ACHN (cell line): ENCODE results near the gene C2orf78.
"Not testable (repeated sequence)": the region's sequence is repeated elsewhere in the genome, so short reads cannot be mapped to it uniquely, and the experiment has no call there.

ENCODE experiments used
- DNase-seq: peaks from one replicate; pipeline ENCODE4 v3.0.0-alpha.2; 2015
- in situ Hi-C: cut with HindIII; loops from 2 replicates; pipeline ENCODE4 v1.10.0; 2017; ENCODE audit warnings: low sequenced_read_pairs, low pct_ligation_motif_present, low pct_unique_long_range_greater_than_20kb

C2orf78 gene

GRCh38 chr2:73776869-73777519 is 7.0 kb upstream of the C2orf78 start:
- DNase-seq: no peak
- in situ Hi-C loops: no loop called here

- DNase-seq, in situ Hi-C loops: not testable (repeated sequence)
These were observed 5.0 kb upstream of the C2orf78 start for GRCh38 chr2:73778867-73779466.

GRCh38 chr2:73779467-73780236 is 4.3 kb upstream of the C2orf78 start, which contains the start of gene DUSP11:
Gene DUSP11 (minus strand): TSS chr2:73780103. CDS start chr2:73779974, 129 bp downstream.
- in situ Hi-C loops: no loop called here
- DNase-seq: peak; percentile 95

DNA sequence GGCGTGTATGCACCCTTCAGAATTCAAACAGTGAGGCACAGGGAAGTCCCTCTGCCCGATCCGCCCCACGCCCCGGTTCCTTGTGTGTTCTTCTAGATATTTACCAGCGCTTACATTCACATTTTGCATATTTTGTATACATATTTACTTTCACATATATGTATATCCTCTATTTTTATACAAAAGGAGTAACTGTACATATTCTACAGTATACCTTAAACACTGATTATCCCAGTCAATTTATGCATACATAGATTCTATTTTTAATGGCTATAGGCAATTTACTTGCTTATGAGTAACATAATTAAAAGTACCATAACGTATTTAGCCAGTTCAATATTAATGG is 3.8 kb upstream of the C2orf78 start:
- no peak for DNase-seq

DNA sequence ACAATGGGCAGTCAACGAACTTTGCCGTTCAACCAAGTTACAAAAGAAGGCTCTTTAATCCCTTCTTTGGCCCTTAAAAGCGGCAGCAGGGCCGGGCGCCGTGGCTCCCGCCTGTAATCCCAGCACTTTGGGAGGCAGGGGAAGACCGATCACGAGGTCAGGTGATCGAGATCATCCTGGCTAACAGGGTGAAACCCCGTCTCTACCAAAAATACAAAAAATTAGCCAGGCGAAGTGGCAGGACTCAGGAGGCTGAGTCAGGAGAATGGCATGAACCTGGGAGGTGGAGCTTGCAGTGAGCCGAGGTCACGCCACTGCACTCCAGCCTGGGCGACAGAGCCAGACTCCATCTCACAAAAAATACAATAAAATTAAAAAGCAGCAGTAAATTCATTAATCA is 581 bp upstream of the C2orf78 start:
- in situ Hi-C loops: not testable (repeated sequence)
- peak; percentile 80 for DNase-seq

More for the DNA sequence above, 3.8 kb upstream of the C2orf78 start:
- in situ Hi-C loops: no loop called here

- in situ Hi-C loops: no loop called here
These were observed 27.9 kb downstream of the C2orf78 start for GRCh38 chr2:73811878-73812277.

GRCh38 chr2:73812635-73813034 is 28.7 kb downstream of the C2orf78 start:
- no peak for DNase-seq
- in situ Hi-C loops: no loop called here

More at GRCh38 chr2:73811878-73812277, 27.9 kb downstream of the C2orf78 start:
- DNase-seq: no peak

- no peak for DNase-seq
- in situ Hi-C loops: no loop called here
These were observed 34.3 kb downstream of the C2orf78 start for GRCh38 chr2:73818296-73818695.

DNA sequence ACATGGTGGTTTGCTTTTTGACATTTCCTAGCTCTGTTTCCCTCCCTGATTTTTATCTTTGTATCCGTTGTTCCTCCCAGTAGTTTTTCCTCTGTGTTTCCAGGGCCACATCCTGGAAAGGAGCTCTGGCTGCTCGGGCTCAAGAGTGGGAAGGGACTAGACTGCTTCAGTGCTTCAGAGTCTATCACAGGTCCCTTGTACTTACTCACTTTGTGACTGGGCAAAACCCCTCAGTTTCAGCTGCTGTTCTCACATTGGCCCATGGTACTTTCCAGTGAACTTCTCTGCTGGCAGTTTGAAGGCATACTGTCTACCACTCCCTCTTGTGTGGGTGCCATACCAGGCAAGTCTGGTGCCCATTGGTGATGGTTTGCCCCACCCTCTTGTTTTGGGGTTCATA is 37.2 kb downstream of the C2orf78 start:
- in situ Hi-C loops: no loop called here
- DNase-seq: no peak

DNA sequence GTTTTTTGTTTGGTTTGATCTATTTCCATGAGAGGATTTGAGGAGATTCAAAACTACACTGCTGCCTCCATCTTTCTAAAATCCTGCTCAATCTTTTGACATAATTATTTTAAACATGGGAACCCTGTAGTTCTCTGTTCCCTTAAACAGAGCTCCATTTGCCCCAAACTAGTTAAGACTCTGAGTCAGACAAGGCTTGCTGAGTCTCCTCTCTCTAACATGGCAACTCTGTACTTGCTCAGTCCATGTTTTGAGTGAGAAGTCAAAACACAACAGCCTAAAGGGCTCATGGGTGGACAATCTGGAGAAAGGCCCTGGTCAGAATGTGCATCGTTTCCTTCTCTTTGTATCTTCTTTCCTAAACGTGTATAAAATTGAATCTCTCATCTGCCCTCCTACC is 37.7 kb downstream of the C2orf78 start:
- in situ Hi-C loops: no loop called here
- DNase-seq: no peak

GRCh38 chr2:73822276-73822675 is 38.3 kb downstream of the C2orf78 start:
- in situ Hi-C loops: no loop called here
- no peak for DNase-seq

- in situ Hi-C loops: no loop called here
- DNase-seq: no peak
These were observed 39.0 kb downstream of the C2orf78 start for GRCh38 chr2:73822991-73823390.

GRCh38 chr2:73823416-73823815 is 39.4 kb downstream of the C2orf78 start:
- in situ Hi-C loops: no loop called here
- DNase-seq: no peak

DNA sequence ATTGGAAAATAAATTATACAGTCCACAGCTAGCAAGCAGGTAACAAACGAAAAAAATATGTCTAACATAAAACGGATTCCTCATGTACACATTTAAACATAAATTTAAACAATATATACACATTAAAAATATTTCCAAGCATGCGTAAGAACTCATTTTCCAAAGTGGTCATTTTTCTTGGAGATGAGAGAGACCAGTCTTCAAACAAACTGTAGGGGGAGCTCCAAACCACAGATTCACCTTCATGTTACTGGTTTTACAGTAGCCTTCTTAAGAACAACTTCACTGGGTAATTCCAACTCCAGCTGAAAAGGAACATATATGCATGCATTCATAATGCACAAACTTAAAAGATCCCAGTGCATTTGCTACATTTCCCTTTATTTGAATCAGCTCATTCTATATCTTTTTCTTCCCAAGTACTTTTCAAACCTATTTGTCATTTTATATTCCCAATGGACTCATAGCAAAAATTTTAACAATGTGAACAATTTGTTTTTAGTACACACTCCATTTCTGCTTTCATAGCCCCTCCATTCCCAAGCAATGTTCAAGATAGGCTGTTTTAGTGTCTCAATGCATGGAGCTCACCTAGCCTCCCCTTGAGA is 40.0 kb downstream of the C2orf78 start:
- DNase-seq: peak; percentile 77
- in situ Hi-C loops: no loop called here

DNA sequence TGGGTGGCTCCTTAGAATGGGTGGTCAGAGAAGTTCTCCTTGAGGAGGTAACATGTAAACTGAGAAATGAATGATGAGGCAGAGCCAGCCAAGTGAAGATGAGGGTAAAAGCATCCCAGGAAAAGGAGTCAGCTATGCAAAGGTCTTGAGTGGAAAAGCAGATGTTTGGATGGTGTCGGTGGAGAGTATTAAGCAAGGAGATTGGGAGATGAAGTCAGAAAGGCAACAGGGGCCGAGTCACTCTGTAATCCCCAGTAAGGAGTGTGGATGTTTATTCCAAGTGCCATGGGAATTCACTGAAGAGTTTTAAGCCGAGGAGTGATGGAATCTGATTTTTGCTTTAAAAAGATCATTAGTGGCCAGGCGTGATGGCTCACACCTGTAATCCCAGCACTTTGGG is 41.4 kb downstream of the C2orf78 start:
- DNase-seq: no peak
- in situ Hi-C loops: no loop called here

DNA sequence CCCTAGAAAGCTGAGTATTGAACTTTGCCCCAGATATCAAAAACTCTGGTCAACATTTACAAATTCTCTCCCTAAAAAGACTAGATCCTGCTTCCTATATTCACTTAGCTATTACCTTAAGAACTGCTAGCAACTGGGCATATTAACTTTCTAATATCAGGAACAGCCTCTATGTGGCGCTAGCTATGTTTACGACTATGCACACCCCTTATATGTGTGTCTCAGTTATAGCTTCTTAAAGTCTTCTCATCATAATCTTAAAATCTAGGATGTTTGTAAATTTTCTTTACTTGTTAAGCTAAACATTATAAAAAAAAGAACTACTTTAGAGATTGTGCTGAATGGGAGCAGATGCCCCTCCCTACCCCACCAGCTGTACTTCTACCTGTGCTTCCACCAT is 43.0 kb downstream of the C2orf78 start:
- in situ Hi-C loops: no loop called here
- DNase-seq: peak; percentile 68

GRCh38 chr2:73827660-73828388 is 43.8 kb downstream of the C2orf78 start:
- in situ Hi-C loops: no loop called here
- DNase-seq: no peak

DNA sequence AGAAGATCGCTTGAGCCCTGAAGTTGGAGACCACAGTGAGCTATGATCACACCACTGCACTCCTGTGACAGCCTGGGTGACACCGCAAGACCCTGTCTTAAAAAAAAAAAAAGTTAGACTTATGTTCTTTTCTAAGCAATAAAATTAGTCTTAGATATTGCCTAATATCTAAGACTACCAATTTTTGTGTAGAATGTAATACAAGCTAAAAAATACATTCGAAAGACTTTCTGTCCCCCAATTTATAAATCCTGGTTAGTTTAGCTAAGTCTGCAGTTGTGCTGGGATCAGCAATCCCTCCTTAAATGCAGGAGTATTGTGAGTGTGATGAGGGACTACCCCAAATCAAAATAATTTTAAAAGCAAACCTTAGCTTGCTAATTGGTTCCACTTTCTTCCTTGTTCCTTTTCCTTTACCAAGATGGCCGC is 44.4 kb downstream of the C2orf78 start:
- in situ Hi-C loops: no loop called here
- DNase-seq: no peak
